Astrocyte (in vitro differentiated cells and primary cell): ENCODE data around the gene OSTC.

Experiments
- CTCF ChIP-seq: IDR thresholded peaks from 2 replicates; pipeline ENCODE4 v1.5.1; 2011; ENCODE audit warnings: low read depth, mild to moderate bottlenecking, inconsistent platforms, low read length, moderate library complexity; ENCODE audit not compliant: insufficient read depth
- EZH2 ChIP-seq: IDR thresholded peaks from 2 replicates; pipeline ENCODE4 v1.6.1; 2012; ENCODE audit warnings: mild to moderate bottlenecking, low read length, inconsistent platforms; ENCODE audit not compliant: insufficient read depth

GRCh38 chr4:108702960-108703359 lies 52.6 kb downstream of the OSTC start:
- TF ChIP-seq CTCF: no peak
- no peak for TF ChIP-seq EZH2
